K562 (cell line): ENCODE measurements around the gene ACADVL. TPM values are rescaled to one million over a fixed set of nuclear protein-coding genes. Genes with fewer than 3 reads are reported as not detected.

Source experiments
- DMBX1 ChIP-seq: fragments of 250-450 bp; sonication (Bioruptor Pico); IDR thresholded peaks from 2 replicates; pipeline ENCODE4 v1.8.0; 2022; ENCODE audit warnings: inconsistent platforms, mild to moderate bottlenecking, moderate library complexity, borderline replicate concordance
- E2F3 ChIP-seq: fragments of 250-450 bp; sonication (Bioruptor Pico); IDR thresholded peaks from 2 replicates; pipeline ENCODE4 v1.4.0; 2020; ENCODE audit warnings: mild to moderate bottlenecking
- ELF4 ChIP-seq: fragments of 450-650 bp; formaldehyde crosslinking; IDR thresholded peaks from 2 replicates; pipeline ENCODE4 v1.4.0; 2022; ENCODE audit warnings: missing genetic modification characterization
- GTF2E2 ChIP-seq: fragments of 200-800 bp; sonication (Bioruptor generic); IDR thresholded peaks from 2 replicates; pipeline ENCODE4 v1.6.1; 2016; ENCODE audit warnings: missing genetic modification characterization, missing compliant biosample characterization
- MIER1 ChIP-seq: fragments of 450-650 bp; IDR thresholded peaks from 2 replicates; pipeline ENCODE4 v1.6.1; 2016; ENCODE audit warnings: antibody characterized with exemption, mild to moderate bottlenecking, low read depth
- MTA3 ChIP-seq: fragments of 450-650 bp; formaldehyde crosslinking; IDR thresholded peaks from 2 replicates; pipeline ENCODE4 v1.6.1; 2017; ENCODE audit warnings: mild to moderate bottlenecking, borderline replicate concordance
- NR3C1 ChIP-seq: sonication (generic); formaldehyde crosslinking; IDR thresholded peaks from 2 replicates; pipeline ENCODE4 v1.8.1; 2022; ENCODE audit warnings: missing genetic modification reagents
- POLR3A ChIP-seq: IDR thresholded peaks from 2 replicates; pipeline ENCODE4 v1.6.1; 2011; ENCODE audit warnings: borderline replicate concordance, mild to moderate bottlenecking, moderate library complexity; ENCODE audit not compliant: insufficient read length, insufficient read depth; ENCODE audit errors: extremely low read depth
- RNF2 ChIP-seq: sonication (generic); IDR thresholded peaks from 2 replicates; pipeline ENCODE4 v1.6.1; 2016
- ZFX ChIP-seq: sonication (generic); formaldehyde crosslinking; IDR thresholded peaks from 2 replicates; pipeline ENCODE4 v1.8.0; 2022; ENCODE audit warnings: mild to moderate bottlenecking, missing genetic modification reagents, moderate library complexity
- ZNF324 ChIP-seq: fragments of 250-450 bp; sonication (Bioruptor Pico); IDR thresholded peaks from 2 replicates; pipeline ENCODE4 v1.4.0; 2020; ENCODE audit warnings: mild to moderate bottlenecking
- ZNF707 ChIP-seq: fragments of 250-450 bp; sonication (Bioruptor Pico); conservative IDR thresholded peaks from 2 replicates; pipeline ENCODE4 v1.8.0; 2022; ENCODE audit warnings: inconsistent platforms, mild to moderate bottlenecking, moderate library complexity
- polyA plus RNA-seq, 8 experiments: library from polyadenylated mRNA; depleted of rRNA in 4 of 8; stranded (reverse) in 5 of 8; unstranded in 3 of 8; fragments of >200 nt; fragmentation: Nextera tagmentation in 2 of 8; fragmentation: Illumina TruSeq in 1 of 8; extraction: Ambion mirVana in 2 of 8; extraction: Trizol in 1 of 8; gene quantifications; 2 replicates each; pipeline versions ENCODE4 v1.2.1 to v1.2.3, GENCODE V29; 2011 to 2014; ENCODE audit warnings: inconsistent platforms in 1 of 8, missing spikeins in 1 of 8
- total RNA-seq, 7 experiments: library from RNA; depleted of rRNA in 6 of 7; stranded (reverse); fragments of >200 nt in 6 of 7; fragmentation: Illumina TruSeq in 2 of 7; extraction: Trizol in 2 of 7; gene quantifications; 2 replicates each; pipeline versions ENCODE4 v1.2.1 to v1.2.3, GENCODE V29; 2011 to 2021; ENCODE audit warnings: low replicate concordance in 1 of 7
- TF ChIP-seq, protein P1 (sequence below), 2 experiments: fragments of 450-650 bp; IDR thresholded peaks; 2 replicates each; pipeline ENCODE4 v1.6.1; 2018; ENCODE audit warnings: mild to moderate bottlenecking in 2 of 2, low read depth in 1 of 2; ENCODE audit not compliant: partially characterized antibody in 2 of 2
- TF ChIP-seq, protein P2 (sequence below): fragments of 200-800 bp; sonication (Bioruptor generic); IDR thresholded peaks from 2 replicates; pipeline ENCODE4 v1.6.1; 2017; ENCODE audit warnings: missing genetic modification characterization, missing compliant biosample characterization
- TF ChIP-seq, protein P3 (sequence below), 2 experiments: IDR thresholded peaks; 2 replicates each; pipeline ENCODE4 v1.6.1; 2011; ENCODE audit warnings: borderline replicate concordance in 1 of 2, control low read depth in 1 of 2, low read depth in 1 of 2, low read length in 1 of 2, mild to moderate bottlenecking in 1 of 2, mixed read lengths in 1 of 2, moderate library complexity in 1 of 2; ENCODE audit not compliant: insufficient read depth in 1 of 2, insufficient read length in 1 of 2, poor library complexity in 1 of 2, severe bottlenecking in 1 of 2; ENCODE audit errors: extremely low read depth in 1 of 2
- TF ChIP-seq, protein P4 (sequence below): fragments of 450-650 bp; IDR thresholded peaks from 2 replicates; pipeline ENCODE4 v1.6.1; 2016; ENCODE audit warnings: missing biosample characterization, missing genetic modification characterization
- TF ChIP-seq, protein P5 (sequence below): sonication (generic); formaldehyde crosslinking; IDR thresholded peaks from 2 replicates; pipeline ENCODE4 v1.9.0; 2022; ENCODE audit warnings: mild to moderate bottlenecking, missing genetic modification reagents

Gene ACADVL
- total and polyA plus RNA-seq, 9 of the 15 experiments (the other 6 are each of a cell fraction or from before 2014, with no cell fraction given), result 25.5 to 449 (median 214) TPM

DNA sequence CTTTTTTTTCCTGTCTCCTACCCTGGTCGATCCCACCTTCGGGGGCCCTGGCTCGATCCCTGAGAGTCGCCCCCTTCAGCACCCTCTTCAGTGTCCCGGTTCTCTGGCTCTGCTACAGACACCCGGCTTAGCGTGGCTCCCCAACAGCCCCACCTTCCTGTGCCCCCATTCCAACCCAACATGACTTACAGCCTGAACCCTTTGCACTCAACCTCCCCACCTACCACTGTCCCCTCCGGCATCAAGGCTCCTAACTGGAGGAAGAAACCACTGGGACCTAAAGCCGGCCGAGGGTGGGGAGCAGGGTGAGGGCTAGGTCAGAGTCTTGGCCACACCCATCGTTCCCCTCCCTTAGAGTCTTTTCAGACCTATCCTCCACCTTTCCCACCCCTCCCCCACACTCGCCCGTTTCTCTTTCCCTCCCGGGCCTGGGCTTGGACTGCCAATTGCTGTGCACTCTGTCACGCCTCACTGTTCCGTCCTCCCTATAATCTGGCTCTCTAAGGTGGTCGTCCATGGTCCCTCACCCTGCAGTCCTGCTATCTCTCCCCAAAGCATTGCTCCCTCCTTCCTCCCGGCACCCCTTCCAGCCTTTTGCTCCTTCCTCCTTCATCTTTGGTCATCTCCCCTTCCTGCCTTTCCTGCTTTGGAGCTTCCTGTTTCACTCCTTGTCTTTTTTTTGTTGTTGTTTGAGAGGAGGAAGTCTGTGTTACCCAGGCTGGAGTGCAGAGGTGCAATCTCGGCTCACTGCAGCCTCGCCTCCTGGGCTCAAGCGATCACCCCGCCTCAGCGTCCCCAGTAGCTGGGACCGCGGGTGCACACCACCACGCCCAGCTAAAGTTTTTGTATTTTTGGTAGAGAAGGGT, 43.4 kb downstream of the ACADVL start (continued):
- TF ChIP-seq, protein P1, sequence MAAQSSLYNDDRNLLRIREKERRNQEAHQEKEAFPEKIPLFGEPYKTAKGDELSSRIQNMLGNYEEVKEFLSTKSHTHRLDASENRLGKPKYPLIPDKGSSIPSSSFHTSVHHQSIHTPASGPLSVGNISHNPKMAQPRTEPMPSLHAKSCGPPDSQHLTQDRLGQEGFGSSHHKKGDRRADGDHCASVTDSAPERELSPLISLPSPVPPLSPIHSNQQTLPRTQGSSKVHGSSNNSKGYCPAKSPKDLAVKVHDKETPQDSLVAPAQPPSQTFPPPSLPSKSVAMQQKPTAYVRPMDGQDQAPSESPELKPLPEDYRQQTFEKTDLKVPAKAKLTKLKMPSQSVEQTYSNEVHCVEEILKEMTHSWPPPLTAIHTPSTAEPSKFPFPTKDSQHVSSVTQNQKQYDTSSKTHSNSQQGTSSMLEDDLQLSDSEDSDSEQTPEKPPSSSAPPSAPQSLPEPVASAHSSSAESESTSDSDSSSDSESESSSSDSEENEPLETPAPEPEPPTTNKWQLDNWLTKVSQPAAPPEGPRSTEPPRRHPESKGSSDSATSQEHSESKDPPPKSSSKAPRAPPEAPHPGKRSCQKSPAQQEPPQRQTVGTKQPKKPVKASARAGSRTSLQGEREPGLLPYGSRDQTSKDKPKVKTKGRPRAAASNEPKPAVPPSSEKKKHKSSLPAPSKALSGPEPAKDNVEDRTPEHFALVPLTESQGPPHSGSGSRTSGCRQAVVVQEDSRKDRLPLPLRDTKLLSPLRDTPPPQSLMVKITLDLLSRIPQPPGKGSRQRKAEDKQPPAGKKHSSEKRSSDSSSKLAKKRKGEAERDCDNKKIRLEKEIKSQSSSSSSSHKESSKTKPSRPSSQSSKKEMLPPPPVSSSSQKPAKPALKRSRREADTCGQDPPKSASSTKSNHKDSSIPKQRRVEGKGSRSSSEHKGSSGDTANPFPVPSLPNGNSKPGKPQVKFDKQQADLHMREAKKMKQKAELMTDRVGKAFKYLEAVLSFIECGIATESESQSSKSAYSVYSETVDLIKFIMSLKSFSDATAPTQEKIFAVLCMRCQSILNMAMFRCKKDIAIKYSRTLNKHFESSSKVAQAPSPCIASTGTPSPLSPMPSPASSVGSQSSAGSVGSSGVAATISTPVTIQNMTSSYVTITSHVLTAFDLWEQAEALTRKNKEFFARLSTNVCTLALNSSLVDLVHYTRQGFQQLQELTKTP (IDR thresholded peaks at IDR 0.05; ENCODE audit: low read depth in 1 of 2, partially characterized antibody in 2 of 2), result peak in 1 of 2 experiments; percentile 69
- TF ChIP-seq, protein P2, sequence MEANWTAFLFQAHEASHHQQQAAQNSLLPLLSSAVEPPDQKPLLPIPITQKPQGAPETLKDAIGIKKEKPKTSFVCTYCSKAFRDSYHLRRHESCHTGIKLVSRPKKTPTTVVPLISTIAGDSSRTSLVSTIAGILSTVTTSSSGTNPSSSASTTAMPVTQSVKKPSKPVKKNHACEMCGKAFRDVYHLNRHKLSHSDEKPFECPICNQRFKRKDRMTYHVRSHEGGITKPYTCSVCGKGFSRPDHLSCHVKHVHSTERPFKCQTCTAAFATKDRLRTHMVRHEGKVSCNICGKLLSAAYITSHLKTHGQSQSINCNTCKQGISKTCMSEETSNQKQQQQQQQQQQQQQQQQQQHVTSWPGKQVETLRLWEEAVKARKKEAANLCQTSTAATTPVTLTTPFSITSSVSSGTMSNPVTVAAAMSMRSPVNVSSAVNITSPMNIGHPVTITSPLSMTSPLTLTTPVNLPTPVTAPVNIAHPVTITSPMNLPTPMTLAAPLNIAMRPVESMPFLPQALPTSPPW (CRISPR knock-in tag), result peak; percentile 42; the same call in 1 of the 2 replicates
- TF ChIP-seq, protein P3, sequence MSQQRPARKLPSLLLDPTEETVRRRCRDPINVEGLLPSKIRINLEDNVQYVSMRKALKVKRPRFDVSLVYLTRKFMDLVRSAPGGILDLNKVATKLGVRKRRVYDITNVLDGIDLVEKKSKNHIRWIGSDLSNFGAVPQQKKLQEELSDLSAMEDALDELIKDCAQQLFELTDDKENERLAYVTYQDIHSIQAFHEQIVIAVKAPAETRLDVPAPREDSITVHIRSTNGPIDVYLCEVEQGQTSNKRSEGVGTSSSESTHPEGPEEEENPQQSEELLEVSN (IDR thresholded peaks at IDR 0.05; ENCODE audit: borderline replicate concordance in 1 of 2, extremely low read depth in 1 of 2, insufficient read depth in 1 of 2, insufficient read length in 1 of 2, low read depth in 1 of 2, low read length in 1 of 2, poor library complexity in 1 of 2, severe bottlenecking in 1 of 2), result no peak
- TF ChIP-seq ELF4 (CRISPR knock-in tag) (peak; percentile 83), RNF2 (peak; percentile 12; the same call in 1 of the 2 replicates), E2F3 (CRISPR knock-in tag) (no peak), NR3C1 (CRISPR knock-in tag) (no peak), ZNF707 (no peak), MIER1 (no peak), GTF2E2 (tag) (0 out of 2 replicates have a peak, but pooled peaks have one; percentile 20), DMBX1 (CRISPR knock-in tag) (no peak), ZNF324 (CRISPR knock-in tag) (no peak), ZFX (CRISPR knock-in tag) (peak; percentile 36), MTA3 (peak; percentile 28; the same call in 1 of the 2 replicates), POLR3A (no peak)
- TF ChIP-seq, protein P4, sequence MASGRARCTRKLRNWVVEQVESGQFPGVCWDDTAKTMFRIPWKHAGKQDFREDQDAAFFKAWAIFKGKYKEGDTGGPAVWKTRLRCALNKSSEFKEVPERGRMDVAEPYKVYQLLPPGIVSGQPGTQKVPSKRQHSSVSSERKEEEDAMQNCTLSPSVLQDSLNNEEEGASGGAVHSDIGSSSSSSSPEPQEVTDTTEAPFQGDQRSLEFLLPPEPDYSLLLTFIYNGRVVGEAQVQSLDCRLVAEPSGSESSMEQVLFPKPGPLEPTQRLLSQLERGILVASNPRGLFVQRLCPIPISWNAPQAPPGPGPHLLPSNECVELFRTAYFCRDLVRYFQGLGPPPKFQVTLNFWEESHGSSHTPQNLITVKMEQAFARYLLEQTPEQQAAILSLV (tag), result no peak
- TF ChIP-seq, protein P5, sequence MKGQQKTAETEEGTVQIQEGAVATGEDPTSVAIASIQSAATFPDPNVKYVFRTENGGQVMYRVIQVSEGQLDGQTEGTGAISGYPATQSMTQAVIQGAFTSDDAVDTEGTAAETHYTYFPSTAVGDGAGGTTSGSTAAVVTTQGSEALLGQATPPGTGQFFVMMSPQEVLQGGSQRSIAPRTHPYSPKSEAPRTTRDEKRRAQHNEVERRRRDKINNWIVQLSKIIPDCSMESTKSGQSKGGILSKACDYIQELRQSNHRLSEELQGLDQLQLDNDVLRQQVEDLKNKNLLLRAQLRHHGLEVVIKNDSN, result no peak
